Measurements from ENCODE around the gene SORL1.
A peak's percentile ranks its signal among the peaks of the same experiment; 100 is the strongest.

SORL1 gene

GRCh38 chr11:121589946-121590537 lies 137.9 kb downstream of the SORL1 start:
- no peak overlapping the region for H3K4me2 ChIP-seq
- H2AFZ ChIP-seq (ENCODE audit: low read depth): no peak overlapping the region
- no peaks in the 10 kb centered on the region for H3K36me3 ChIP-seq (ENCODE audit: insufficient read depth)
- H3K9ac ChIP-seq: no peak overlapping the region
- no peaks in the 10 kb centered on the region for H3K79me2 ChIP-seq (ENCODE audit: insufficient read depth, low read depth)
- H4K20me1 ChIP-seq (ENCODE audit: insufficient read depth): no peaks in the 10 kb centered on the region
- TF ChIP-seq CTCF (conservative IDR thresholded peaks at IDR 0.05; ENCODE audit: low read depth, low read length): no peak
- no peak overlapping the region for H3K27ac ChIP-seq
- no peaks in the 10 kb centered on the region for H3K27me3 ChIP-seq (ENCODE audit: insufficient read depth, low read depth)
- no peak overlapping the region for H3K4me3 ChIP-seq (IDR thresholded peaks at IDR 0.05; ENCODE audit: insufficient read depth, low read depth, low read length)
- no peaks in the 10 kb centered on the region for H3K4me1 ChIP-seq (ENCODE audit: low read depth, poor library complexity, severe bottlenecking)

- no peaks in the 10 kb centered on the region for H3K36me3 ChIP-seq (ENCODE audit: insufficient read depth)
- no peaks in the 10 kb centered on the region for H3K4me1 ChIP-seq (ENCODE audit: low read depth, poor library complexity, severe bottlenecking)
- H3K79me2 ChIP-seq (ENCODE audit: insufficient read depth, low read depth): no peaks in the 10 kb centered on the region
- no peak for TF ChIP-seq CTCF (conservative IDR thresholded peaks at IDR 0.05; ENCODE audit: low read depth, low read length)
- no peak overlapping the region for H3K4me3 ChIP-seq (IDR thresholded peaks at IDR 0.05; ENCODE audit: insufficient read depth, low read depth, low read length)
- no peak overlapping the region for H2AFZ ChIP-seq (ENCODE audit: low read depth)
- H3K27me3 ChIP-seq (ENCODE audit: insufficient read depth, low read depth): no peaks in the 10 kb centered on the region
- H3K4me2 ChIP-seq: no peak overlapping the region
- no peak overlapping the region for H3K9ac ChIP-seq
- H4K20me1 ChIP-seq (ENCODE audit: insufficient read depth): no peaks in the 10 kb centered on the region
- no peak overlapping the region for H3K27ac ChIP-seq
Measured at GRCh38 chr11:121590772-121591404, 138.8 kb downstream of the SORL1 start.

GRCh38 chr11:121591405-121592033 lies 139.4 kb downstream of the SORL1 start:
- peak; percentile 71 for TF ChIP-seq CTCF (conservative IDR thresholded peaks at IDR 0.05; ENCODE audit: low read depth, low read length)

GRCh38 chr11:121592708-121593107 lies 140.6 kb downstream of the SORL1 start:
- Histone ChIP-seq H3K27me3 (ENCODE audit: insufficient read depth, low read depth) (no peaks in the 10 kb centered on the region), H4K20me1 (ENCODE audit: insufficient read depth) (no peaks in the 10 kb centered on the region), H3K9ac (no peak overlapping the region), H3K4me1 (ENCODE audit: low read depth, poor library complexity, severe bottlenecking) (no peaks in the 10 kb centered on the region), H3K79me2 (ENCODE audit: insufficient read depth, low read depth) (no peaks in the 10 kb centered on the region), H3K36me3 (ENCODE audit: insufficient read depth) (no peaks in the 10 kb centered on the region), H3K4me3 (IDR thresholded peaks at IDR 0.05; ENCODE audit: insufficient read depth, low read depth, low read length) (no peak overlapping the region), H3K27ac (no peak overlapping the region), H2AFZ (ENCODE audit: low read depth) (no peak overlapping the region), H3K4me2 (no peak overlapping the region)
- no peak for TF ChIP-seq CTCF (conservative IDR thresholded peaks at IDR 0.05; ENCODE audit: low read depth, low read length)

More at GRCh38 chr11:121591405-121592033, 139.4 kb downstream of the SORL1 start:
- Histone ChIP-seq H3K4me3 (IDR thresholded peaks at IDR 0.05; ENCODE audit: insufficient read depth, low read depth, low read length) (no peak overlapping the region), H3K4me1 (ENCODE audit: low read depth, poor library complexity, severe bottlenecking) (no peaks in the 10 kb centered on the region), H3K4me2 (no peak overlapping the region), H2AFZ (ENCODE audit: low read depth) (no peak overlapping the region), H3K27ac (no peak overlapping the region), H3K9ac (no peak overlapping the region), H3K36me3 (ENCODE audit: insufficient read depth) (no peaks in the 10 kb centered on the region), H4K20me1 (ENCODE audit: insufficient read depth) (no peaks in the 10 kb centered on the region), H3K27me3 (ENCODE audit: insufficient read depth, low read depth) (no peaks in the 10 kb centered on the region), H3K79me2 (ENCODE audit: insufficient read depth, low read depth) (no peaks in the 10 kb centered on the region)
